Measurements from ENCODE around the gene USP21. TPM values are rescaled to one million over a fixed set of nuclear protein-coding genes. Genes with fewer than 3 reads are reported as not detected.
A peak's percentile ranks its signal among the peaks of the same experiment; 100 is the strongest.

USP21 gene
- total RNA-seq, 2 experiments from 2014 or later, result 44.4 to 45.6 TPM

- no peaks in the 10 kb centered on the region for H3K27me3 ChIP-seq (ENCODE audit: control insufficient read depth in 1 of 2, insufficient read depth in 2 of 2, low read length in 2 of 2)
- TF ChIP-seq CTCF (IDR thresholded peaks at IDR 0.05), result no peak
- intact Hi-C loops (cut with DNase I, micrococcal nuclease), result loop anchor here (5.0 to 10.0 kb wide), 2 partner anchors 34 to 848 kb away; partner anchors contain the start of genes PPOX (in 2 of the 2) and PEX19 (in 1 of the 2)
- DNase-seq (no peak), ATAC-seq (ENCODE audit: poor library complexity) (peak; percentile 4)
- H3K4me1 Mint-ChIP-seq (ENCODE audit: low read depth), result peaks cover 36% of the 10 kb centered on the region
- H3K27ac Mint-ChIP-seq, result no peak overlapping the region
- H3K27ac ChIP-seq (ENCODE audit: low read depth in 1 of 2, low read length in 2 of 2), result peak overlapping the region; percentile 79 to 94
- no peak overlapping the region for H3K4me3 Mint-ChIP-seq
- CTCF ChIA-PET, result interaction anchor here (0.7 to 2.5 kb wide), 6 partner anchors 21 to 92 kb away, joined by 3 to 8 read pairs (median 4); partner anchors contain the start of genes NDUFS2, PPOX, TOMM40L and UFC1
- peaks cover 33% of the 10 kb centered on the region for H3K36me3 Mint-ChIP-seq (ENCODE audit: low read depth)
- H3K9me3 Mint-ChIP-seq, result no peaks in the 10 kb centered on the region
- no peaks in the 10 kb centered on the region for H3K27me3 Mint-ChIP-seq
- POLR2A ChIA-PET, result interaction anchor here (0.6 to 3.4 kb wide), 25 partner anchors 8 to 296 kb away, joined by 3 to 37 read pairs (median 4); partner anchors contain the start of genes ARHGAP30, B4GALT3, F11R and KLHDC9
- no peaks in the 10 kb centered on the region for H3K9me3 ChIP-seq (ENCODE audit: control insufficient read depth in 1 of 2, insufficient read depth in 1 of 2, low read length in 2 of 2)
- H3K4me1 ChIP-seq (ENCODE audit: insufficient read depth, low read length), result peaks cover 41% of the 10 kb centered on the region
- H3K4me3 ChIP-seq (ENCODE audit: low read length), result peak overlapping the region; percentile 98
- H3K36me3 ChIP-seq (ENCODE audit: insufficient read depth, low read length), result peaks cover 15% of the 10 kb centered on the region
These were observed 26.0 kb upstream of the USP21 start for GRCh38 chr1:161133220-161133740.

- POLR2A ChIA-PET, result interaction anchor here (1.0 to 3.3 kb wide), 3 partner anchors 10 to 20 kb away, joined by 4 to 11 read pairs (median 4); partner anchors contain the start of genes NIT1, PFDN2 and UFC1
- intact Hi-C loops (cut with DNase I, micrococcal nuclease), result loop anchor here in 1 of 2 experiments (10.0 kb wide), 1 partner anchor 853 kb away; the partner anchor contains the start of gene PEX19
- Mint-ChIP-seq H3K27ac (peak overlapping the region; percentile 50), H3K4me1 (ENCODE audit: low read depth) (peaks cover 6% of the 10 kb centered on the region), H3K9me3 (no peaks in the 10 kb centered on the region), H3K36me3 (ENCODE audit: low read depth) (no peaks in the 10 kb centered on the region), H3K4me3 (no peak overlapping the region), H3K27me3 (no peaks in the 10 kb centered on the region)
- Histone ChIP-seq H3K27me3 (ENCODE audit: control insufficient read depth in 1 of 2, insufficient read depth in 2 of 2, low read length in 2 of 2) (no peaks in the 10 kb centered on the region), H3K27ac (ENCODE audit: low read depth in 1 of 2, low read length in 2 of 2) (no peak overlapping the region), H3K36me3 (ENCODE audit: insufficient read depth, low read length) (no peaks in the 10 kb centered on the region), H3K4me3 (ENCODE audit: low read length) (no peak overlapping the region), H3K4me1 (ENCODE audit: insufficient read depth, low read length) (peaks cover 19% of the 10 kb centered on the region), H3K9me3 (ENCODE audit: control insufficient read depth in 1 of 2, insufficient read depth in 1 of 2, low read length in 2 of 2) (no peaks in the 10 kb centered on the region)
- DNase-seq, result no peak
- ATAC-seq (ENCODE audit: poor library complexity), result no peak
- CTCF ChIA-PET, result interaction anchor here (0.7 to 1.7 kb wide), 3 partner anchors 40 to 66 kb away, joined by 3 to 5 read pairs (median 3); no protein-coding TSS in a partner anchor
- TF ChIP-seq CTCF (IDR thresholded peaks at IDR 0.05), result no peak
These were observed 21.4 kb upstream of the USP21 start for GRCh38 chr1:161137881-161138280.

- POLR2A ChIA-PET, result interaction anchor here (1.0 to 3.3 kb wide), 3 partner anchors 11 to 21 kb away, joined by 4 to 11 read pairs (median 4); partner anchors contain the start of genes NIT1, PFDN2 and UFC1
- H3K9me3 ChIP-seq (ENCODE audit: control insufficient read depth in 1 of 2, insufficient read depth in 1 of 2, low read length in 2 of 2), result no peaks in the 10 kb centered on the region
- H3K4me3 ChIP-seq (ENCODE audit: low read length), result no peak overlapping the region
- peaks cover 14% of the 10 kb centered on the region for H3K4me1 ChIP-seq (ENCODE audit: insufficient read depth, low read length)
- Mint-ChIP-seq H3K9me3 (no peaks in the 10 kb centered on the region), H3K4me1 (ENCODE audit: low read depth) (peaks cover 6% of the 10 kb centered on the region), H3K27me3 (no peaks in the 10 kb centered on the region), H3K27ac (peak overlapping the region; percentile 50), H3K36me3 (ENCODE audit: low read depth) (no peaks in the 10 kb centered on the region), H3K4me3 (no peak overlapping the region)
- no peak for ATAC-seq (ENCODE audit: poor library complexity)
- no peaks in the 10 kb centered on the region for H3K36me3 ChIP-seq (ENCODE audit: insufficient read depth, low read length)
- no peak for TF ChIP-seq CTCF (IDR thresholded peaks at IDR 0.05)
- no peak overlapping the region for H3K27ac ChIP-seq (ENCODE audit: low read depth in 1 of 2, low read length in 2 of 2)
- CTCF ChIA-PET, result interaction anchor here (0.7 to 1.3 kb wide), 3 partner anchors 41 to 67 kb away, joined by 3 to 5 read pairs (median 3); no protein-coding TSS in a partner anchor
- H3K27me3 ChIP-seq (ENCODE audit: control insufficient read depth in 1 of 2, insufficient read depth in 2 of 2, low read length in 2 of 2), result no peaks in the 10 kb centered on the region
- DNase-seq, result no peak
- intact Hi-C loops (cut with DNase I, micrococcal nuclease), result loop anchor here in 1 of 2 experiments (10.0 kb wide), 1 partner anchor 854 kb away; the partner anchor contains the start of gene PEX19
These were observed 20.9 kb upstream of the USP21 start for GRCh38 chr1:161138431-161138830.

Measured in CD4-positive, alpha-beta T cell (primary cell).